Urinary bladder (tissue), 4 donors: ENCODE measurements around the gene SEC14L1. TPM values are rescaled to one million over a fixed set of nuclear protein-coding genes. Genes with fewer than 3 reads are reported as not detected.

Experiments
- DNase-seq: peaks from one replicate; pipeline ENCODE4 v3.0.0-alpha.2; 2015; ENCODE audit errors: extremely low spot score
- H3K27ac ChIP-seq: one replicate; pipeline ENCODE4 v1.5.1; 2013; ENCODE audit warnings: low read depth, mild to moderate bottlenecking, moderate library complexity
- H3K36me3 ChIP-seq: one replicate; pipeline ENCODE4 v1.6.1; 2013; ENCODE audit warnings: mild to moderate bottlenecking, moderate library complexity; ENCODE audit not compliant: insufficient read depth
- H3K4me1 ChIP-seq: one replicate; pipeline ENCODE4 v1.6.1; 2013; ENCODE audit warnings: mild to moderate bottlenecking, moderate library complexity; ENCODE audit not compliant: insufficient read depth
- H3K4me3 ChIP-seq: one replicate; pipeline ENCODE4 v1.5.1; 2013; ENCODE audit warnings: low read depth, low read length
- WGBS: extraction: QIAGEN DNeasy Blood & Tissue Kit; methylation state at CpG from one replicate; pipeline ENCODE4 v1.1.7; 2013; 5-methylcytosine and 5-hydroxymethylcytosine counted together
- polyA plus RNA-seq: library from polyadenylated mRNA; stranded (reverse); fragments of 200-250 nt; gene quantifications from one replicate; pipeline ENCODE4 v1.2.3, GENCODE V29; 2013
- total RNA-seq: library from RNA; depleted of rRNA; stranded (reverse); fragments of >200 nt; gene quantifications from one replicate; pipeline ENCODE4 v1.2.3, GENCODE V29; 2014
- donor health status: healthy with polysubstance abuse.
- donor health status: healthy.

The SEC14L1 gene
- total and polyA plus RNA-seq, 2 donors: 48.9 to 50.9 TPM

DNA sequence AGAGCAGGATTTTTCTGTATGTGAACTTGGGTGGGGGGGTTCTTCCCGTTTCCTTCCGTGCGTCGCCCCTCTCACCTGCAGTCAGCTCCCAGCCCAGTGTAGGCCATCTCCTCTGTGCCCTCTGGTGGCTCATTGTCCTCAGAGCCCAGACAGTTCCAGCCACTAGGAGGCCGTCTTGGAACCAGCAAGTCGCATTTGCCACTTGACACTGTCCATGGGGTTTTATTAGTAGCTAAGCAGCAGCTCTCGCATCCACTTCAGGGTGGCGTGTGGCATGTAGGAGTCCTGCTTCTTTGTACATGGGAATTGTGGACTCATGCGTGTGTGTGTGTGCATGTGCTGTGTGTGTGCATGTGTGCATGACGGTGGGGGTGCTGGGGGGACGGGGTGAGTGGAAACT is 74.0 kb downstream of the SEC14L1 start:
- Histone ChIP-seq H3K4me1 (no peaks in the 10 kb centered on the region), H3K4me3 (no peak overlapping the region), H3K36me3 (peaks cover 13% of the 10 kb centered on the region), H3K27ac (no peak overlapping the region)
- WGBS: 71% methylated on average over 11 of the region's 11 CpGs
- DNase-seq: no peak

DNA sequence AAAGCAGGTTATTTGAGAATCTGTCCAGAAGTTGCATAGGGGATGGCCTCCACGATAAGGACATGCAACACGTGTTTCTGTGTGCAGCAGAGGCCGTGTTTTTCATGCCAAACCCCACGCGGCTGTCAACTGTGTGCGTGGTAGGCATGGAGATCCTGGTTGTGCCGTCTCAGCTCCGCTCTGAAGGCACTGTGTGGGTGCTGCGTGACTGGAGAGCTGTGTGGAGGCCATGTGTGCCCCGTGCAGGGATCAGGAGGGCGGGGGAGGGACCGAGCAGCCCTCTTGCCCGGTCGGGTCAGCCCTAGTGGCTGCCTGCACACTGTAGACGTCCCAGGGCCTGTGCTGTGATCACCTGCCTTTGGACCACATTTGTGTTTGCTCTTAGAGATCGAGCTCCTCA is 74.5 kb downstream of the SEC14L1 start:
- H3K36me3 ChIP-seq: peaks cover 11% of the 10 kb centered on the region
- H3K4me1 ChIP-seq: no peaks in the 10 kb centered on the region
- DNase-seq: no peak
- no peak overlapping the region for H3K4me3 ChIP-seq
- no peak overlapping the region for H3K27ac ChIP-seq
- 89% methylated on average over 16 of the region's 16 CpGs for WGBS

DNA sequence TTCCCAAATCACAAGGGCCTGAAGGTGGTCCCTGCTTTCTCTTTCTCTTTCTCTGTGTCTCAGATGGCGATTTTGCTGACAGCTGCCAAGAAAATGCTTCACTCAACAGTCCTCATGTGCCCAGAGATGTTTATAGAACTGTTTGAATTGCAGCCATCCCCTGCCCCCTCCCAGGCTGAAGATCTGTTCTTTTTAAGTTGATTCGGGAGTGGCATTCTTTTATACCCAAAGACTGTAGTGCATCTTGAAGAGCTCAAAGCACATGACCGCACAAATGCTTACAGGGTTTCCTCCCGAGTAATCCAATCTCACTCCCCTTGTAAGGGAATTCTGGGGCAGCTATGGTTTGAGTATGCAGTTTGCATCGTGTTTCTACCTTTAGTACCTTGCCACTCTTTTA is 75.7 kb downstream of the SEC14L1 start:
- no peak for DNase-seq
- no peak overlapping the region for H3K4me3 ChIP-seq
- 76% methylated on average over 5 of the region's 5 CpGs for WGBS
- no peak overlapping the region for H3K27ac ChIP-seq
- H3K36me3 ChIP-seq: peaks cover 11% of the 10 kb centered on the region
- no peaks in the 10 kb centered on the region for H3K4me1 ChIP-seq

DNA sequence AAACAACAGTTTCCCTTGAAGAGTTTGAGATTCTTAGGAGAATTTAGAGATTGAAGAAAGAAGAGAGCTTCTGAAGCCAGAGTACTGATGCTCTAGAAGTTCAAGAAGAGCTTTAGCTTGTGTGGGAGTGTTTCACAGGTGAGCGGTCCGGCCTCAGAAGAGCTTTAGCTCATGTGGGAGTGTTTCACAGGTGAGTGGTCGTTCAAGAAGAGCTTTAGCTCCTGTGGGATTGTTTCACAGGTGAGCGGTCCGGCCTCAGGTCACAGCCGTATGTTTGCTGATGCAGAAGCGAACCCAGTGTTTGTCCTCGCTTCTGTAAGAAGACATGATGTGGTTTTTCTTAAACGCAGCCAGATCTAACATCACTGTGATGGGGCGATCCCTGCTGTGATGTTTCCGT is 76.4 kb downstream of the SEC14L1 start:
- 90% methylated on average over 11 of the region's 11 CpGs for WGBS
- no peak for DNase-seq
- no peak overlapping the region for H3K27ac ChIP-seq
- H3K36me3 ChIP-seq: peaks cover 8% of the 10 kb centered on the region
- no peaks in the 10 kb centered on the region for H3K4me1 ChIP-seq
- no peak overlapping the region for H3K4me3 ChIP-seq

DNA sequence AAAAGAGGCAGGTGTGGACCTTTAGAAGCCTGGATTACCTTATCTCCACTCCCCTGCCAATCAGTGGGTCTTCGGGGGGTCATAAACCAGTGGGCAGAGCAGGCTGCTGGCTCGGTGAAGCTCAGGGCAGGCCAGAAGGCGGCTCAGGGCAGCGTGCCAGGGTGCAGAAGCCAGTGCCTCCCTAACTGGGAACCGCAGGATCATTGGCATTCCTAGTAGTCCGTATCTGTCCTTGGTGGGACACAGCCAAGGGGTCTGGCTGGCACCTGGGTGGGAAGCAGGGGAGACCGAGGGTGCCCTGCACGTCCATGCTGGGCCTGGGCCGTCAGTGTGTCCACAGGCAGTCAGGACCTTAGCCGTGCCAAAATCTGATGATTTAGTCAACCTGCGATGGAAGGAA is 76.8 kb downstream of the SEC14L1 start:
- no peak for DNase-seq
- no peaks in the 10 kb centered on the region for H3K4me1 ChIP-seq
- H3K4me3 ChIP-seq: no peak overlapping the region
- H3K36me3 ChIP-seq: peaks cover 6% of the 10 kb centered on the region
- WGBS: 85% methylated on average over 11 of the region's 11 CpGs
- H3K27ac ChIP-seq: no peak overlapping the region

DNA sequence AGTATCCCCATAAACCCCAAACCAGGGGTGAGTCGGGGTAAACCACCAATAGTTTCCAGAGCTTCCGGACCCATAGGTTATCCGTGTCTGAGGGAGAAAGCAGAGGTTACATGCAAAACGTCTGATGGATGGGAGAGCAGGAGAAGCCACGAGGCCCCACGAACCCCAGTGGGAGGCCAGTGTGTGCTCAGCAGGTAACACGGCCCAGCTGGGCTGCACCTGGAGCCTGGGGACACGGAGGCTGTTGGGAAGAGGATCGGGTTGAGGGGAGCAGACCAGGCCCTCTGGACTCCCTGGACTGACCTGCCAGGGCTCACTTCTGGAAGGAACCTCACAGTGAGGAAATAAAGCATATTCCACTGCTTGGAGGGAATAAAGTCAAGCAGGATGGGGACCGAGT is 78.1 kb downstream of the SEC14L1 start:
- H3K27ac ChIP-seq: no peak overlapping the region
- H3K4me3 ChIP-seq: no peak overlapping the region
- H3K36me3 ChIP-seq: peaks cover 6% of the 10 kb centered on the region
- no peaks in the 10 kb centered on the region for H3K4me1 ChIP-seq
- DNase-seq: no peak
- whole genome bisulfite sequencing: 78% methylated on average over 10 of the region's 10 CpGs

GRCh38 chr17:77222356-77222755 is 81.6 kb downstream of the SEC14L1 start:
- peaks cover 3% of the 10 kb centered on the region for H3K36me3 ChIP-seq
- no peak overlapping the region for H3K27ac ChIP-seq
- no peak overlapping the region for H3K4me3 ChIP-seq
- DNase-seq: no peak
- no peaks in the 10 kb centered on the region for H3K4me1 ChIP-seq
- 76% methylated on average over 7 of the region's 7 CpGs for WGBS

GRCh38 chr17:77223642-77224420 is 83.1 kb downstream of the SEC14L1 start:
- no peaks in the 10 kb centered on the region for H3K4me1 ChIP-seq
- no peak for DNase-seq
- H3K4me3 ChIP-seq: no peak overlapping the region
- 78% methylated on average over 26 of the region's 26 CpGs for WGBS
- H3K27ac ChIP-seq: no peak overlapping the region
- peaks cover 2% of the 10 kb centered on the region for H3K36me3 ChIP-seq

GRCh38 chr17:77225265-77225664 is 84.5 kb downstream of the SEC14L1 start:
- H3K4me3 ChIP-seq: no peak overlapping the region
- 83% methylated on average over 1 of the region's 1 CpG for WGBS
- H3K4me1 ChIP-seq: no peaks in the 10 kb centered on the region
- DNase-seq: no peak
- H3K27ac ChIP-seq: no peak overlapping the region
- no peaks in the 10 kb centered on the region for H3K36me3 ChIP-seq

DNA sequence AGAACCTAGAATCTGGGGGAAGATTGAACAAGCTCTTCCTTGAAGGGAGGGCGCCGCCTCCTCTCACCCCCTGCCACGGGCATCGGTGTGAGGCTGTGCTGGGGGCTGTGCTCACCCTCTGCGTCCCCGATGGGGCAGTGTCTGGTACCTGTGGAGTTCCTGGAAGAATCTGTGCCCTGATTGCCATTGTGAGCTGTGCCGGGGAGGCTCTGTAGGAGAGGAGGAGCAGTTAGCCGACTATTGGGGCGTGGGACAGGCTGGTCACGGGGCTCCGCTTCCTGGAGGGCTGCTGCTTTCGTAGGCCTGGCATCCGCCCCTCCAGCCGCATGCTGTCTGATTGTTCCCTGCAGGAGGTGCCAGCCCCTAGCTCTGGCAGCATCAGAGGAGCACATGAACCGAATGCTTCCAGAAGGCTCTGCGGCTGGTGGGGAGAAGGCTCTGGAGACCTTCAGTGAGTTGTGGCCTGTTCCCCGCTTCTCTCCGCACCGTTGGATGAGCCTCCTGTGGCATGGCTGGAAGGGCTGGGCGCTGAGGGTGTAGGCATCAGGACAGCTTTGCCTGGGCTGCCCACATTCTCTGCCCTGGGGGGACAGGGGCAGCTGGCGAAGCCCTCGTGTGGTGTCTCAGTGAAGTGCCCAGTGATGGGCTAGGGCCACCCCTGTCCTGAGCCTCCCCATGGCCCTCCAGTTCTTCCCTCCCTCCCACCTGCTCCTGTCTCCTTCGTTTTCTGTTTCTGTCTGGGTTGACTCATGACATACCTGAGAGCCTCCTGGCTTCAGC is 86.9 kb downstream of the SEC14L1 start:
- no peaks in the 10 kb centered on the region for H3K36me3 ChIP-seq
- no peak overlapping the region for H3K4me3 ChIP-seq
- no peak for DNase-seq
- H3K4me1 ChIP-seq: no peaks in the 10 kb centered on the region
- H3K27ac ChIP-seq: no peak overlapping the region
- 89% methylated on average over 23 of the region's 23 CpGs for WGBS

DNA sequence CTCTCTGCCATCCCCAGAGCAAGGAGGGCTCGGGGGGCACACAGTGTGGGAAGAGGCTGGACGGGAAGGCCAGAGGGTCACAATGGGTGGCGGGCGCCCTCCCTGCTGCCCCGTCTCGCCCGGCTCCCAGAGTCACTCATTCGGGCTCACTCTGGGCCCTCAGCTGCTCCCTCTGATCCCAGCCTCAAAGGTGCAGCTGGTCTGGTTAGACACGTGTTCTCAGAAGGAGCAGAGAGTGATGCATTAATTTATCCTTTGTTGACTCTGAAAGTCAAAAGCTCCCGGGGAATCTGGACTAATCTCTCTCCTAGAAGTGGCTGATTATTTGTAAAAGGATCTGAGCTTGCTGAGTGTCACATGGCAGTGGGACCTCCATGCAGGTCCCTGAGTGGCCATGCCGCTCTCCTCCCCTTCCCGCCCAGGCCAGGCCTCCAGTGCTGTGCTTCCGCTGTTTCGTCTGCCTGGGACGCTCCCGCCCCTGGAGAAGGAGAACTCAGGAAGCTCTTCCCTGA is 87.5 kb downstream of the SEC14L1 start:
- 89% methylated on average over 16 of the region's 16 CpGs for WGBS
- DNase-seq: no peak
- no peak overlapping the region for H3K4me3 ChIP-seq
- no peaks in the 10 kb centered on the region for H3K4me1 ChIP-seq
- no peaks in the 10 kb centered on the region for H3K36me3 ChIP-seq
- H3K27ac ChIP-seq: no peak overlapping the region

- no peak for DNase-seq
- Histone ChIP-seq H3K27ac (no peak overlapping the region), H3K4me1 (no peaks in the 10 kb centered on the region), H3K4me3 (no peak overlapping the region), H3K36me3 (no peaks in the 10 kb centered on the region)
- WGBS: 93% methylated on average over 13 of the region's 13 CpGs
These were observed 88.0 kb downstream of the SEC14L1 start for GRCh38 chr17:77228816-77229215.

DNA sequence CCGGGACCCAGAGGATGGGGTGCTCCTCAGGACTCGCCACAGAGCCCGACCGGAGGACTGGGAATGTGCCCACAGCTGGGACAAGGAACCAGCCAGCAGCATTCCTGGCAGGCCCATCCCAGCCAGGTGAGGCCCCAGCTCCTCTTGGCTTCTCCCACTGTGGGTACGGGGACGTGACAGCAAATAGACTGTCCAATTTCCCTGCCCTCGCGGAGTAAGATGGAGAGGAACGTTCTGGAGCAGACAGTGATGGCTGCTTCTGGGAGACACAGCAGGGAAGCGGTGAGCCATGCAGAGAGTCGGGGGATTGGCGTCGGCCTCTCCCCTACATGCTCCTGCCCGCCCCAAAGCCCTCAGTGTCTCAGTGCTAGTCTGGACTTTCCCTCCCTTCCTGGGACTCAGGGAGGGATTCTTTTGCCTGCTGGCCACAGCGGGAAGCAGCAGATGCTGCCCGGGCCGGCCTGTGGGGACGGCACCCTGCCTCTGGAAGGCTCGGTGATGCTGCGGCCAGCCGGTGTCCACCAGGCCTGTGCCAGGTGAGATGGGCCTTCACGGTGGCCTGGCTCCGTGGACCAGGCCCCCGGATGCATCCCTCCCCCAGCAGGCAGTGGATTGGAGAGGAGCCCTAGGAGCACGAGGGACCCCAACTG is 89.1 kb downstream of the SEC14L1 start:
- WGBS: 93% methylated on average over 25 of the region's 25 CpGs
- no peak overlapping the region for H3K27ac ChIP-seq
- H3K4me1 ChIP-seq: no peaks in the 10 kb centered on the region
- H3K4me3 ChIP-seq: no peak overlapping the region
- no peaks in the 10 kb centered on the region for H3K36me3 ChIP-seq
- DNase-seq: no peak

GRCh38 chr17:77230436-77230830 is 89.7 kb downstream of the SEC14L1 start:
- no peak for DNase-seq
- H3K4me1 ChIP-seq: no peaks in the 10 kb centered on the region
- 94% methylated on average over 6 of the region's 6 CpGs for WGBS
- H3K4me3 ChIP-seq: no peak overlapping the region
- H3K36me3 ChIP-seq: no peaks in the 10 kb centered on the region
- H3K27ac ChIP-seq: no peak overlapping the region
